GM19099 (cell line): ENCODE measurements around the gene ACTR1A.

ENCODE experiments used
- POLR2A ChIP-seq: IDR thresholded peaks from 3 replicates; pipeline ENCODE4 v1.6.1; 2011; ENCODE audit warnings: low read depth; ENCODE audit not compliant: insufficient read length; ENCODE audit errors: extremely low read depth

The ACTR1A gene

GRCh38 chr10:102450374-102451104 is 52.0 kb downstream of the ACTR1A start:
- TF ChIP-seq POLR2A = peak; percentile 67

- no peak for TF ChIP-seq POLR2A
Observed at GRCh38 chr10:102450124-102450373, 52.5 kb downstream of the ACTR1A start.

GRCh38 chr10:102449321-102450123 is 53.0 kb downstream of the ACTR1A start:
- no peak for TF ChIP-seq POLR2A

- TF ChIP-seq POLR2A = no peak
Observed at GRCh38 chr10:102444851-102445250, 57.7 kb downstream of the ACTR1A start.

GRCh38 chr10:102438374-102438773 is 64.1 kb downstream of the ACTR1A start:
- no peak for TF ChIP-seq POLR2A

GRCh38 chr10:102437515-102437914 is 65.0 kb downstream of the ACTR1A start:
- TF ChIP-seq POLR2A = no peak

GRCh38 chr10:102436312-102436711 is 66.2 kb downstream of the ACTR1A start:
- TF ChIP-seq POLR2A = no peak

- TF ChIP-seq POLR2A = peak; percentile 47
Observed at GRCh38 chr10:102435529-102436233, 66.8 kb downstream of the ACTR1A start.

- no peak for TF ChIP-seq POLR2A
Observed at GRCh38 chr10:102435133-102435497, 67.4 kb downstream of the ACTR1A start.

GRCh38 chr10:102434394-102435132 is 67.9 kb downstream of the ACTR1A start:
- no peak for TF ChIP-seq POLR2A

- no peak for TF ChIP-seq POLR2A
Observed at GRCh38 chr10:102433619-102434046, 68.9 kb downstream of the ACTR1A start.

GRCh38 chr10:102432162-102432950 is 70.2 kb downstream of the ACTR1A start, which contains the start of gene CUEDC2:
Gene CUEDC2, minus strand, starts transcription at chr10:102432574. Its CDS starts 7,386 bp downstream, at chr10:102425188.
- peak; percentile 84 for TF ChIP-seq POLR2A

GRCh38 chr10:102431452-102432124 is 70.9 kb downstream of the ACTR1A start:
- TF ChIP-seq POLR2A = no peak

- TF ChIP-seq POLR2A = no peak
Observed at GRCh38 chr10:102429468-102429867, 73.0 kb downstream of the ACTR1A start.
